Nephron (organoid): ENCODE measurements around the gene TIMM50.
A peak's percentile ranks its signal among the peaks of the same experiment; 100 is the strongest.

Experiments used
- H3K27ac Mint-ChIP-seq, 3 experiments: 2 replicates each; pipeline ENCODE4 v1.8.0; 2020; ENCODE audit warnings: mixed read lengths in 3 of 3, mild to moderate bottlenecking in 2 of 3, moderate library complexity in 1 of 3
- H3K27me3 Mint-ChIP-seq: 2 replicates; pipeline ENCODE4 v1.8.0; 2021; ENCODE audit warnings: low read depth, mild to moderate bottlenecking, moderate library complexity, mixed read lengths
- H3K36me3 Mint-ChIP-seq: 2 replicates; pipeline ENCODE4 v1.8.0; 2020; ENCODE audit warnings: low read depth, mixed read lengths
- H3K4me1 Mint-ChIP-seq: 2 replicates; pipeline ENCODE4 v1.8.0; 2020; ENCODE audit warnings: mixed read lengths
- H3K4me3 Mint-ChIP-seq, 3 experiments: 2 replicates each; pipeline ENCODE4 v1.8.0; 2020; ENCODE audit warnings: mild to moderate bottlenecking in 3 of 3, mixed read lengths in 3 of 3, moderate library complexity in 2 of 3
- H3K9me3 Mint-ChIP-seq: 2 replicates; pipeline ENCODE4 v1.8.0; 2020; ENCODE audit warnings: mixed read lengths
- CTCF ChIP-seq, 3 experiments: fragments of 200-600 bp; sonication (generic); IDR thresholded peaks; one replicate each; pipeline ENCODE4 v1.5.0; 2021; ENCODE audit warnings: antibody characterized with exemption in 3 of 3; ENCODE audit not compliant: unreplicated experiment in 3 of 3

TIMM50 gene

GRCh38 chr19:39507715-39508364 lies 27.2 kb downstream of the TIMM50 start:
- peak overlapping the region in 1 of 3 experiments; percentile 24 for H3K27ac Mint-ChIP-seq
- peak overlapping the region; percentile 73 to 83 (median 82) for H3K4me3 Mint-ChIP-seq
- H3K9me3 Mint-ChIP-seq: no peaks in the 10 kb centered on the region
- peaks cover 70% of the 10 kb centered on the region for H3K27me3 Mint-ChIP-seq
- TF ChIP-seq CTCF (IDR thresholded peaks at IDR 0.05; ENCODE audit: unreplicated experiment in 3 of 3): no peak
- H3K4me1 Mint-ChIP-seq: peaks cover 6% of the 10 kb centered on the region
- H3K36me3 Mint-ChIP-seq: no peaks in the 10 kb centered on the region

GRCh38 chr19:39508629-39509028 lies 28.0 kb downstream of the TIMM50 start:
- Mint-ChIP-seq H3K27me3 (peaks cover 70% of the 10 kb centered on the region), H3K9me3 (no peaks in the 10 kb centered on the region), H3K27ac (no peak overlapping the region), H3K4me3 (peak overlapping the region in 2 of 3 experiments; percentile 14 to 73), H3K4me1 (peaks cover 6% of the 10 kb centered on the region), H3K36me3 (no peaks in the 10 kb centered on the region)
- no peak for TF ChIP-seq CTCF (IDR thresholded peaks at IDR 0.05; ENCODE audit: unreplicated experiment in 3 of 3)

- H3K27ac Mint-ChIP-seq: no peak overlapping the region
- H3K4me1 Mint-ChIP-seq: peaks cover 6% of the 10 kb centered on the region
- no peaks in the 10 kb centered on the region for H3K9me3 Mint-ChIP-seq
- no peak for TF ChIP-seq CTCF (IDR thresholded peaks at IDR 0.05; ENCODE audit: unreplicated experiment in 3 of 3)
- peak overlapping the region; percentile 15 to 60 (median 31) for H3K4me3 Mint-ChIP-seq
- H3K36me3 Mint-ChIP-seq: no peaks in the 10 kb centered on the region
- H3K27me3 Mint-ChIP-seq: peaks cover 70% of the 10 kb centered on the region
Observed at GRCh38 chr19:39509233-39509632, 28.6 kb downstream of the TIMM50 start.

- Mint-ChIP-seq H3K27ac (no peak overlapping the region), H3K4me1 (peaks cover 2% of the 10 kb centered on the region), H3K27me3 (peaks cover 76% of the 10 kb centered on the region), H3K4me3 (no peak overlapping the region), H3K9me3 (no peaks in the 10 kb centered on the region), H3K36me3 (no peaks in the 10 kb centered on the region)
- no peak for TF ChIP-seq CTCF (IDR thresholded peaks at IDR 0.05; ENCODE audit: unreplicated experiment in 3 of 3)
Observed at GRCh38 chr19:39512988-39513387, 32.4 kb downstream of the TIMM50 start.

- no peak for TF ChIP-seq CTCF (IDR thresholded peaks at IDR 0.05; ENCODE audit: unreplicated experiment in 3 of 3)
- no peaks in the 10 kb centered on the region for H3K4me1 Mint-ChIP-seq
- peak within 1 kb of the TSS; percentile 83 to 87 (median 84) for H3K4me3 Mint-ChIP-seq
- no peaks in the 10 kb centered on the region for H3K9me3 Mint-ChIP-seq
- H3K27ac Mint-ChIP-seq: peak within 1 kb of the TSS in 2 of 3 experiments; percentile 38 to 48
- no peaks in the 10 kb centered on the region for H3K36me3 Mint-ChIP-seq
- H3K27me3 Mint-ChIP-seq: peaks cover 71% of the 10 kb centered on the region
Observed at GRCh38 chr19:39514840-39515550, 34.4 kb downstream of the TIMM50 start, which contains the start of gene SELENOV. Gene SELENOV (plus strand): TSS chr19:39515139. CDS start chr19:39515213, 74 bp downstream.
